Upper lobe of left lung (tissue), 6 donors: ENCODE measurements around the gene TM2D3. TPM values are rescaled to one million over a fixed set of nuclear protein-coding genes. Genes with fewer than 3 reads are reported as not detected.

Experiments used
- ATAC-seq, 2 donors: fragments of 200-7000 bp; cut with Tn5 transposase; one replicate each; pipeline ENCODE4 v1.9.1; 2022; ENCODE audit warnings: mild to moderate bottlenecking in 2 of 2, moderate library complexity in 2 of 2; ENCODE audit not compliant: low FRiP score in 2 of 2
- DNase-seq, 2 donors: peaks; one replicate each; pipeline ENCODE4 v3.0.0-alpha.2; 2019 to 2020
- H3K27ac ChIP-seq, 4 donors: fragments of 200-600 bp; sonication (generic); one replicate each; pipeline ENCODE4 v1.5.1; 2016 to 2019
- H3K27me3 ChIP-seq, 4 donors: fragments of 200-600 bp; sonication (generic); one replicate each; pipeline ENCODE4 v1.5.1; 2017 to 2019
- H3K36me3 ChIP-seq, 4 donors: fragments of 200-600 bp; sonication (generic); one replicate each; pipeline ENCODE4 v1.5.1; 2016 to 2019
- H3K4me1 ChIP-seq, 4 donors: fragments of 200-600 bp; sonication (generic); one replicate each; pipeline ENCODE4 v1.5.1; 2018 to 2019
- H3K4me3 ChIP-seq, 4 donors: fragments of 200-600 bp; sonication (generic); one replicate each; pipeline ENCODE4 v1.5.1; 2017 to 2019; ENCODE audit warnings: mild to moderate bottlenecking in 2 of 4, moderate library complexity in 1 of 4
- H3K9me3 ChIP-seq, 4 donors: fragments of 200-600 bp; sonication (generic); one replicate each; pipeline ENCODE4 v1.5.1; 2018 to 2019
- CTCF ChIP-seq, 6 experiments: fragments of 450-650 bp in 4 of 6; fragments of 200-600 bp in 2 of 6; sonication (generic) in 2 of 6; IDR thresholded peaks; one replicate each; pipeline ENCODE4 v1.5.1; 2016 to 2019; ENCODE audit warnings: antibody characterized with exemption in 6 of 6
- EP300 ChIP-seq, 4 donors: sonication (generic); formaldehyde crosslinking; IDR thresholded peaks; one replicate each; pipeline ENCODE4 v1.5.1; 2017; ENCODE audit warnings: antibody characterized with exemption in 4 of 4, control low read depth in 2 of 4
- POLR2A ChIP-seq, 4 donors: fragments of 450-650 bp; IDR thresholded peaks; one replicate each; pipeline ENCODE4 v1.5.1; 2016 to 2017; ENCODE audit warnings: antibody characterized with exemption in 4 of 4, mild to moderate bottlenecking in 2 of 4
- POLR2AphosphoS5 ChIP-seq, 2 donors: sonication (generic); formaldehyde crosslinking; IDR thresholded peaks; one replicate each; pipeline ENCODE4 v1.5.1; 2017; ENCODE audit warnings: antibody characterized with exemption in 2 of 2
- WGBS, 2 donors: methylation state at CpG; one replicate each; pipeline ENCODE4 v1.1.5; 2017 to 2018; 5-methylcytosine and 5-hydroxymethylcytosine counted together
- total RNA-seq, 6 donors: library from RNA; depleted of rRNA in 4 of 6; stranded (reverse); fragments of >200 nt in 4 of 6; gene quantifications; one replicate each; pipeline versions ENCODE4 v1.1.0 to v1.2.1, GENCODE V29; 2016 to 2021
- donor health status: DM: no; HTN: no; CAD: no; lungs with moderate emphysema.
- donor health status: DM: no; HTN: yes; CAD: no; lungs with severe emphysema.

Gene TM2D3
- total RNA-seq, 6 donors from 2014 or later = 14.0 to 60.2 (median 46.5) TPM

DNA sequence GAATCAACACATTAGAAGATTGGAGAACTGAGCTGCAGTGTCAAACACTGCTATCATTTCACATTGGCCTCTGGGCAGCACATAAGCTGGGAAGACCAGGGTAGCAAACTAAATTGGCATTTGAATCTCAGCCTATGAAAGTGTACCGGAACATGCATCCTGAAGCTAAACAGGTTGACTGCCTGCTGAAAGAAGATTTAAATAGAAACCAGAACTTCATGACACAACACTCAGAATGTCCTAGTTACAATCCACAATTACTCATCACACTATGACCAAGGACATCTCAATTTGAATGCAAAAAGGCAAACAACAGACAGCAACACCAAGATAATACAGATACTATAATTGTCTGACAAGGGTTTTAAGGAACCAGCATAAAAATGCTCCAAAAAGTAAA is 26.2 kb downstream of the TM2D3 start:
- DNase-seq = no peak
- 86 to 100% methylated on average over 1 of the region's 1 CpG for WGBS, 2 donors
- Histone ChIP-seq H3K4me3 (no peak overlapping the region), H3K27ac (no peak overlapping the region), H3K4me1 (no peaks in the 10 kb centered on the region), H3K36me3 (no peaks in the 10 kb centered on the region), H3K9me3 (no peaks in the 10 kb centered on the region), H3K27me3 (no peaks in the 10 kb centered on the region)
- no peak for TF ChIP-seq POLR2A (IDR thresholded peaks at IDR 0.05)
- ATAC-seq = no peak

DNA sequence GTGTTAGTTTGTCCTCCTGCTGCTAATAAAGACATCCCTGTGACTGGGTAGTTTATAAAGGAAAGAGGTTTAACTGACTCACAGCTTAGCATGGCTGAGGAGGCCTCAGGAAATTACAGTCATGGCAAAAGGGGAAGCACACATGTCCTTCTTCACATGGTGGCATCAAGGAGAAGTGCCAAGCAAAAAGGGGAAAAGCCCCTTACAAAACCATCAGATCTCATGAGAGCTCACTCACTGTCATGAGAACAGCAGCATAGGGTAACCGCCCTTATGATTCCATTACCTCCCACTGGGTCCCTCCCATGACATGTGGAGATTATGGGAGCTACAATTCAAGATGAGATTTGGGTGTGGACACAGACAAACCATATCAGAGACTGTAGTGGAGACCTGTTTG is 27.0 kb downstream of the TM2D3 start:
- no peak for DNase-seq
- Histone ChIP-seq H3K4me1 (no peaks in the 10 kb centered on the region), H3K36me3 (peaks cover 0 to 4% (median 0%) of the 10 kb centered on the region in 4 donors), H3K4me3 (no peak overlapping the region), H3K27ac (no peak overlapping the region), H3K27me3 (no peaks in the 10 kb centered on the region), H3K9me3 (no peaks in the 10 kb centered on the region)
- TF ChIP-seq EP300 (IDR thresholded peaks at IDR 0.05) (peak in 1 of 4 donors; percentile 39), POLR2AphosphoS5 (IDR thresholded peaks at IDR 0.05) (no peak)
- WGBS, 2 donors = 60 to 74% methylated on average over 1 of the region's 1 CpG
- ATAC-seq = peak in 1 of 2 donors; percentile 11

DNA sequence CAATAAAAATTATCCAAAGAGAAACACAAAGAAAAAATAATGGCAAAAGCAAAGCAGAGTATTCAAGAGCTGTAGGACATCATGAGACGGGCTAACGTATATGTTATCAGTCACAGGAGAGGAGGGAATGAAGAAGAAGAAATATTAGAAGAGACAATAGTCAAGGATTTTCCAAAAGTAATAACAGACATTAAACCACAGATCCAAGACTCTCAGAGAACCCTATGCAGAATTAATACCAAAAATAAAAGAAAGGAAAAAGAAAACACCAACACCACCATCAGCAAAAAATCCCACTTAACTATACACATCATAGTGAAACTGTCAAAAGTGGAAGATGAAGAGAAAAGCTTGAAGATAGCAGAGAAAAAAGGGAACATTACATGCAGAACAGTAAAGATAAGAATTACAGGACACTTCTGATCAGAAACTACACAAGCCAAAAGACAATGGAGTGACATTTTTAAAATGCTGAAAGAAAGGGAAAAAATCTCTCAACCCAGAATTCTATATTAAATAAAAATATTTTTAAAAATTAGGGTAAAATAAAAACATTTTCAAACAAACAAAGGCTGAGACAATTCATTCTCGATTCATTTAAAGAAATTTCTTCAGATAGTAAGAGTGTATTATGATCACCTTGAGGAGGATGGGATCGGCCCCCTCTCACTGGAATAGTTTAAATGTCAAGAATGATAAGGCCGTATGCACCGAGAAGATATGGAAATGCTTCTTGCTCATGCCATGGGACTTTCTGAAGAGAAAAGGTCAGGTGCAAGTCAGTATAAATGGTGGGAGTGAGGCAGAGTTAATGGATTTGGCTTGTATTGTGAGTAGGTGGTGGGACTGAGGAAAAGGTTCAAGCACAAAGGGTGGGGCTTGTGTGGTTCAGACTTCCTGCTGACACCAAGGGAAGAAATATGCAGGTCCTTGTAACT is 28.5 kb downstream of the TM2D3 start:
- Histone ChIP-seq H3K27me3 (no peaks in the 10 kb centered on the region), H3K4me1 (no peaks in the 10 kb centered on the region), H3K9me3 (no peaks in the 10 kb centered on the region), H3K36me3 (peaks cover 0 to 4% (median 0%) of the 10 kb centered on the region in 4 donors), H3K27ac (no peak overlapping the region), H3K4me3 (no peak overlapping the region)
- TF ChIP-seq POLR2AphosphoS5 (IDR thresholded peaks at IDR 0.05) (no peak), CTCF (IDR thresholded peaks at IDR 0.05) (no peak), EP300 (IDR thresholded peaks at IDR 0.05) (no peak), POLR2A (IDR thresholded peaks at IDR 0.05) (no peak)
- no peak for DNase-seq
- ATAC-seq = no peak
- 96 to 97% methylated on average over 6 of the region's 6 CpGs for WGBS, 2 donors

GRCh38 chr15:101621961-101622360 is 30.2 kb downstream of the TM2D3 start:
- H3K4me3 ChIP-seq = no peak overlapping the region
- DNase-seq (no peak), ATAC-seq (no peak)
- H3K4me1 ChIP-seq = no peaks in the 10 kb centered on the region
- H3K27me3 ChIP-seq = no peaks in the 10 kb centered on the region
- H3K27ac ChIP-seq = no peak overlapping the region
- no peaks in the 10 kb centered on the region for H3K9me3 ChIP-seq
- TF ChIP-seq EP300 (IDR thresholded peaks at IDR 0.05) = no peak
- no peak for TF ChIP-seq POLR2AphosphoS5 (IDR thresholded peaks at IDR 0.05)
- no peak for TF ChIP-seq POLR2A (IDR thresholded peaks at IDR 0.05)
- TF ChIP-seq CTCF (IDR thresholded peaks at IDR 0.05) = no peak
- 63 to 68% methylated on average over 3 of the region's 3 CpGs for WGBS, 2 donors
- peaks cover 0 to 4% (median 0%) of the 10 kb centered on the region in 4 donors for H3K36me3 ChIP-seq

- Histone ChIP-seq H3K27ac (no peak overlapping the region), H3K4me3 (no peak overlapping the region), H3K9me3 (no peaks in the 10 kb centered on the region), H3K27me3 (no peaks in the 10 kb centered on the region), H3K4me1 (peaks cover 4 to 10% (median 6%) of the 10 kb centered on the region in 4 donors), H3K36me3 (peaks cover 0 to 4% (median 0%) of the 10 kb centered on the region in 4 donors)
- TF ChIP-seq POLR2A (IDR thresholded peaks at IDR 0.05) (no peak), POLR2AphosphoS5 (IDR thresholded peaks at IDR 0.05) (no peak), EP300 (IDR thresholded peaks at IDR 0.05) (no peak), CTCF (IDR thresholded peaks at IDR 0.05) (no peak)
- no peak for ATAC-seq
- DNase-seq = no peak
- 96% methylated on average over 6 to 10 of the region's 10 CpGs for WGBS, 2 donors
These were observed 31.5 kb downstream of the TM2D3 start for GRCh38 chr15:101620671-101621070.

GRCh38 chr15:101619615-101619865 is 32.6 kb downstream of the TM2D3 start:
- DNase-seq (no peak), ATAC-seq (no peak)
- TF ChIP-seq POLR2A (IDR thresholded peaks at IDR 0.05) = no peak
- TF ChIP-seq CTCF (IDR thresholded peaks at IDR 0.05) = no peak
- TF ChIP-seq POLR2AphosphoS5 (IDR thresholded peaks at IDR 0.05) = no peak
- TF ChIP-seq EP300 (IDR thresholded peaks at IDR 0.05) = no peak
- peaks cover 4 to 12% (median 6%) of the 10 kb centered on the region in 4 donors for H3K4me1 ChIP-seq
- H3K27ac ChIP-seq = no peak overlapping the region
- WGBS, 2 donors = 90 to 98% methylated on average over 6 of the region's 6 CpGs
- H3K4me3 ChIP-seq = no peak overlapping the region
- no peaks in the 10 kb centered on the region for H3K27me3 ChIP-seq
- peaks cover 0 to 4% (median 0%) of the 10 kb centered on the region in 4 donors for H3K36me3 ChIP-seq
- no peaks in the 10 kb centered on the region for H3K9me3 ChIP-seq
